ENCODE measurements around the gene CDC20B. TPM values are rescaled to one million over a fixed set of nuclear protein-coding genes. Genes with fewer than 3 reads are reported as not detected.

CDC20B gene
- total and polyA plus RNA-seq, 2 of the 8 experiments (the other 6 are each of a cell fraction or from before 2014, with no cell fraction given), result 0.06 TPM; not detected in 1

GRCh38 chr5:55073211-55073610 lies 99.8 kb downstream of the CDC20B start:
- Histone ChIP-seq H3K4me1 (replicated peaks in 1 of 4; ENCODE audit: control insufficient read depth in 3 of 4, insufficient read depth in 4 of 4, low read length in 3 of 4) (no peaks in the 10 kb centered on the region), H4K91ac (replicated peaks; ENCODE audit: insufficient read length, low read length) (no peak overlapping the region), H3K18ac (ENCODE audit: extremely low read depth, low read length) (no peak overlapping the region), H3K4me2 (ENCODE audit: insufficient read depth in 1 of 2, low read depth in 2 of 2, low read length in 2 of 2) (no peak overlapping the region), H4K20me1 (replicated peaks in 1 of 2; ENCODE audit: control insufficient read depth in 1 of 2, insufficient read depth in 2 of 2, low read length in 2 of 2) (no peaks in the 10 kb centered on the region), H2BK12ac (ENCODE audit: low read depth, low read length) (no peak overlapping the region), H3K27me3 (replicated peaks in 1 of 4; ENCODE audit: control insufficient read depth in 3 of 4, extremely low read depth in 1 of 4, insufficient read depth in 3 of 4, low read length in 3 of 4) (no peaks in the 10 kb centered on the region), H2BK120ac (replicated peaks; ENCODE audit: low read depth, low read length) (no peak overlapping the region), H3K36me3 (ENCODE audit: control insufficient read depth in 2 of 4, insufficient read depth in 4 of 4, low read length in 3 of 4) (no peaks in the 10 kb centered on the region), H3K4ac (replicated peaks; ENCODE audit: insufficient read length, low read depth, low read length) (no peak overlapping the region), H3K23me2 (ENCODE audit: low read depth, low read length) (0 out of 2 replicates have a peak, but pooled peaks cover 1% of the 10 kb centered on the region), H3K4me3 (ENCODE audit: extremely low read depth in 1 of 4, insufficient read depth in 2 of 4, low read depth in 3 of 4, low read length in 4 of 4) (no peak overlapping the region), H3K9me3 (ENCODE audit: insufficient read depth in 2 of 2, low read depth in 1 of 2, low read length in 1 of 2) (no peaks in the 10 kb centered on the region), H3K56ac (replicated peaks; ENCODE audit: insufficient read length, low read depth, low read length) (no peak overlapping the region), H3K27ac (ENCODE audit: low read depth, low read length) (no peak overlapping the region), H3K14ac (ENCODE audit: insufficient read length) (no peak overlapping the region), H2AFZ (ENCODE audit: low read length) (no peak overlapping the region), H2AK5ac (ENCODE audit: low read depth, low read length) (no peak overlapping the region), H3K79me2 (ENCODE audit: control insufficient read depth in 1 of 2, insufficient read depth in 2 of 2, low read length in 2 of 2) (no peaks in the 10 kb centered on the region), H2BK20ac (ENCODE audit: low read length) (no peak overlapping the region), H2BK15ac (ENCODE audit: low read length) (no peak overlapping the region), H4K8ac (ENCODE audit: extremely low read depth, insufficient read depth, low read length) (no peak overlapping the region), H3K9ac (replicated peaks in 1 of 4; ENCODE audit: extremely low read depth in 1 of 4, low read depth in 3 of 4, low read length in 3 of 4) (no peak overlapping the region), H3K79me1 (ENCODE audit: low read depth, low read length) (no peaks in the 10 kb centered on the region), H4K5ac (ENCODE audit: insufficient read length, low read depth, low read length) (no peak overlapping the region), H3K23ac (ENCODE audit: insufficient read length) (no peak overlapping the region), H2BK5ac (ENCODE audit: low read depth, low read length) (no peak overlapping the region)
- no peak for FAIRE-seq
- no peak for DNase-seq (ENCODE audit: low read depth in 1 of 2, low spot score in 2 of 2)
- ChIA-PET POLR2A (ENCODE audit: partially characterized antibody) (no interaction called here), CTCF (ENCODE audit: partially characterized antibody) (no interaction called here)
- 91% methylated on average over 3 of the region's 3 CpGs; no CpG with 5 or more reads in 1 of the 2 experiments for WGBS, 2 experiments (ENCODE audit: extremely low coverage in 1 of 2, insufficient coverage in 1 of 2, insufficient read length in 1 of 2, insufficient replicate concordance in 2 of 2, low coverage in 1 of 2, low lambda C conversion rate in 2 of 2, missing lambda C conversion rate in 1 of 2)
- TF ChIP-seq KDM5A (IDR thresholded peaks at IDR 0.05; ENCODE audit: low read length), result no peak
- TF ChIP-seq SRF (IDR thresholded peaks at IDR 0.05; ENCODE audit: low read depth, low read length), result no peak
- TF ChIP-seq HDAC2 (IDR thresholded peaks at IDR 0.05; ENCODE audit: borderline replicate concordance in 1 of 2, low read depth in 2 of 2, low read length in 2 of 2), result no peak
- no peak for TF ChIP-seq TBP (IDR thresholded peaks at IDR 0.05; ENCODE audit: low read depth, low read length)
- TF ChIP-seq GTF2F1 (IDR thresholded peaks at IDR 0.05; ENCODE audit: borderline replicate concordance, low read depth, low read length), result no peak
- TF ChIP-seq YY1 (IDR thresholded peaks at IDR 0.05; ENCODE audit: low read depth, low read length), result no peak
- TF ChIP-seq SIX5 (IDR thresholded peaks at IDR 0.05; ENCODE audit: low read depth, low read length), result no peak
- TF ChIP-seq CTBP2 (IDR thresholded peaks at IDR 0.05; ENCODE audit: borderline replicate concordance, insufficient read depth, insufficient read length, low read length), result no peak
- no peak for TF ChIP-seq NRF1 (IDR thresholded peaks at IDR 0.05; ENCODE audit: low read depth, low read length)
- TF ChIP-seq, protein P1, sequence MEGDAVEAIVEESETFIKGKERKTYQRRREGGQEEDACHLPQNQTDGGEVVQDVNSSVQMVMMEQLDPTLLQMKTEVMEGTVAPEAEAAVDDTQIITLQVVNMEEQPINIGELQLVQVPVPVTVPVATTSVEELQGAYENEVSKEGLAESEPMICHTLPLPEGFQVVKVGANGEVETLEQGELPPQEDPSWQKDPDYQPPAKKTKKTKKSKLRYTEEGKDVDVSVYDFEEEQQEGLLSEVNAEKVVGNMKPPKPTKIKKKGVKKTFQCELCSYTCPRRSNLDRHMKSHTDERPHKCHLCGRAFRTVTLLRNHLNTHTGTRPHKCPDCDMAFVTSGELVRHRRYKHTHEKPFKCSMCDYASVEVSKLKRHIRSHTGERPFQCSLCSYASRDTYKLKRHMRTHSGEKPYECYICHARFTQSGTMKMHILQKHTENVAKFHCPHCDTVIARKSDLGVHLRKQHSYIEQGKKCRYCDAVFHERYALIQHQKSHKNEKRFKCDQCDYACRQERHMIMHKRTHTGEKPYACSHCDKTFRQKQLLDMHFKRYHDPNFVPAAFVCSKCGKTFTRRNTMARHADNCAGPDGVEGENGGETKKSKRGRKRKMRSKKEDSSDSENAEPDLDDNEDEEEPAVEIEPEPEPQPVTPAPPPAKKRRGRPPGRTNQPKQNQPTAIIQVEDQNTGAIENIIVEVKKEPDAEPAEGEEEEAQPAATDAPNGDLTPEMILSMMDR (IDR thresholded peaks at IDR 0.05; ENCODE audit: control extremely low read depth in 1 of 3, insufficient read depth in 1 of 3, low read depth in 1 of 3, low read length in 3 of 3), result no peak
- TF ChIP-seq BCL11A (IDR thresholded peaks at IDR 0.05; ENCODE audit: low read depth in 2 of 2, low read length in 2 of 2), result no peak
- no peak for TF ChIP-seq CHD1 (IDR thresholded peaks at IDR 0.05; ENCODE audit: low read depth, low read length)

Data from H1 (cell line).